DMS53 (cell line): ENCODE measurements around the gene GTF3C2.
A peak's percentile ranks its signal among the peaks of the same experiment; 100 is the strongest.
"Not testable (repeated sequence)": the region's sequence is repeated elsewhere in the genome, so short reads cannot be mapped to it uniquely, and the experiment has no call there.

Experiments used
- DNase-seq: peaks from one replicate; lab custom pipeline; 2025; lab: John Stamatoyannopoulos, UW

GTF3C2 gene

GRCh38 chr2:27373567-27373966 lies 17.0 kb upstream of the GTF3C2 start:
- DNase-seq, result no peak

GRCh38 chr2:27372937-27373336 lies 16.4 kb upstream of the GTF3C2 start:
- no peak for DNase-seq

- peak; percentile 59 for DNase-seq
These were observed 14.5 kb upstream of the GTF3C2 start for GRCh38 chr2:27370816-27371620.

GRCh38 chr2:27370026-27370815 lies 13.7 kb upstream of the GTF3C2 start, which contains the start of the genes EIF2B4 and SNX17:
Gene EIF2B4, minus strand, starts transcription at chr2:27370338. Its CDS starts 24 bp downstream, at chr2:27370314.
Gene SNX17, plus strand, starts transcription at chr2:27370616. Its CDS starts 128 bp downstream, at chr2:27370744.
- DNase-seq, result peak; percentile 98

GRCh38 chr2:27369471-27370025 lies 13.0 kb upstream of the GTF3C2 start:
- peak; percentile 73 for DNase-seq

GRCh38 chr2:27363933-27364332 lies 7.4 kb upstream of the GTF3C2 start:
- DNase-seq, result no peak

GRCh38 chr2:27362678-27363420 lies 6.3 kb upstream of the GTF3C2 start:
- no peak for DNase-seq

- peak; percentile 78 for DNase-seq
These were observed 545 bp downstream of the GTF3C2 start for GRCh38 chr2:27356056-27356381.

GRCh38 chr2:27354597-27354927 lies 2.0 kb downstream of the GTF3C2 start:
- no peak for DNase-seq

GRCh38 chr2:27353762-27354596 lies 2.6 kb downstream of the GTF3C2 start:
- no peak for DNase-seq

- not testable (repeated sequence) for DNase-seq
These were observed 3.2 kb downstream of the GTF3C2 start for GRCh38 chr2:27353386-27353761.

- no peak for DNase-seq
These were observed 4.6 kb downstream of the GTF3C2 start for GRCh38 chr2:27351802-27352598.

GRCh38 chr2:27350106-27350693 lies 6.4 kb downstream of the GTF3C2 start:
- DNase-seq, result no peak

- DNase-seq, result no peak
These were observed 8.9 kb downstream of the GTF3C2 start for GRCh38 chr2:27347641-27348040.

GRCh38 chr2:27336173-27336572 lies 20.4 kb downstream of the GTF3C2 start:
- no peak for DNase-seq

- no peak for DNase-seq
These were observed 21.3 kb downstream of the GTF3C2 start for GRCh38 chr2:27335311-27335710.

GRCh38 chr2:27324720-27325119 lies 31.8 kb downstream of the GTF3C2 start:
- no peak for DNase-seq

- DNase-seq, result peak; percentile 43
These were observed 32.8 kb downstream of the GTF3C2 start for GRCh38 chr2:27323596-27324285.

GRCh38 chr2:27322766-27323595 lies 33.6 kb downstream of the GTF3C2 start, which contains the start of gene MPV17:
Gene MPV17, minus strand, starts transcription at chr2:27323097. Its CDS starts 580 bp downstream, at chr2:27322517.
- peak; percentile 96 for DNase-seq
